ENCODE results near the gene RTL10. TPM values are rescaled to one million over a fixed set of nuclear protein-coding genes. Genes with fewer than 3 reads are reported as not detected.

RTL10 gene
- polyA plus RNA-seq, 2 of the 4 experiments (the other 2 are of a cell fraction): 4.4 to 5.1 TPM

- ATAC-seq (no peak), DNase-seq (ENCODE audit: low read depth in 1 of 2, low spot score in 1 of 2) (no peak), FAIRE-seq (no peak)
- ChIA-PET CTCF (interaction anchor here (1.1 to 3.6 kb wide), 3 partner anchors 10 to 145 kb away, joined by 4 to 15 read pairs (median 5); no protein-coding TSS in a partner anchor), POLR2A (no interaction called here)
- no peak overlapping the region for H3K4me3 ChIP-seq
- TF ChIP-seq HOXB13 (CRISPR knock-in tag; IDR thresholded peaks at IDR 0.05; ENCODE audit: low read depth) (no peak), USF2 (IDR thresholded peaks at IDR 0.05) (no peak), CBX8 (IDR thresholded peaks at IDR 0.05) (no peak), ZSCAN20 (CRISPR knock-in tag; IDR thresholded peaks at IDR 0.05) (no peak), E2F6 (IDR thresholded peaks at IDR 0.05; ENCODE audit: borderline replicate concordance, low read depth) (no peak), MAZ (IDR thresholded peaks at IDR 0.05; ENCODE audit: borderline replicate concordance, low read depth, low read length) (no peak), RFX5 (IDR thresholded peaks at IDR 0.05) (no peak), CHD4 (IDR thresholded peaks at IDR 0.05; ENCODE audit: borderline replicate concordance) (no peak), SREBF2 (IDR thresholded peaks at IDR 0.05) (no peak)
- no peak overlapping the region for H3K4me2 ChIP-seq
- H3K4me1 ChIP-seq: peaks cover 51% of the 10 kb centered on the region
- H3K9me3 ChIP-seq: no peaks in the 10 kb centered on the region
- H3K27ac ChIP-seq: peak overlapping the region in 1 of 2 experiments; percentile 92; a peak in 3 of 6 replicates
- 100% methylated on average over 1 of the region's 12 CpGs for WGBS (ENCODE audit: missing lambda C conversion rate)
Observed at GRCh38 chr22:19875061-19875530, 20.4 kb upstream of the RTL10 start.

- TF ChIP-seq MAZ (IDR thresholded peaks at IDR 0.05; ENCODE audit: borderline replicate concordance, low read depth, low read length) (no peak), FOSB (CRISPR knock-in tag; IDR thresholded peaks at IDR 0.05) (no peak), CHD2 (IDR thresholded peaks at IDR 0.05; ENCODE audit: low read length, partially characterized antibody) (no peak), NPAS2 (CRISPR knock-in tag; IDR thresholded peaks at IDR 0.05; ENCODE audit: borderline replicate concordance) (no peak), ZNF302 (CRISPR knock-in tag; IDR thresholded peaks at IDR 0.05) (no peak), HOXA7 (CRISPR knock-in tag; IDR thresholded peaks at IDR 0.05) (no peak), RAD21 (conservative IDR thresholded peaks at IDR 0.05 in 1 of 2, IDR thresholded peaks at IDR 0.05 in 1 of 2) (no peak), ZSCAN20 (CRISPR knock-in tag; IDR thresholded peaks at IDR 0.05) (no peak), E2F6 (IDR thresholded peaks at IDR 0.05; ENCODE audit: borderline replicate concordance, low read depth) (no peak), RARB (CRISPR knock-in tag; IDR thresholded peaks at IDR 0.05) (no peak), HES2 (IDR thresholded peaks at IDR 0.05) (no peak), ESRRA (IDR thresholded peaks at IDR 0.05; ENCODE audit: borderline replicate concordance, low read length) (no peak), EP300 (IDR thresholded peaks at IDR 0.05) (no peak), MAFK (IDR thresholded peaks at IDR 0.05; ENCODE audit: partially characterized antibody) (no peak), ZFP36 (IDR thresholded peaks at IDR 0.05; ENCODE audit: borderline replicate concordance, partially characterized antibody) (no peak), CHD4 (IDR thresholded peaks at IDR 0.05; ENCODE audit: borderline replicate concordance) (no peak)
- Histone ChIP-seq H3K4me3 (no peak overlapping the region), H3K27ac (peak overlapping the region in 1 of 2 experiments; percentile 92; a peak in 3 of 6 replicates), H3K4me1 (peaks cover 44% of the 10 kb centered on the region), H3K4me2 (no peak overlapping the region), H3K9me3 (no peaks in the 10 kb centered on the region)
- POLR2A ChIA-PET: no interaction called here
- FAIRE-seq (no peak), DNase-seq (ENCODE audit: low read depth in 1 of 2, low spot score in 1 of 2) (no peak), ATAC-seq (no peak)
- 85% methylated on average over 10 of the region's 27 CpGs for WGBS (ENCODE audit: missing lambda C conversion rate)
- CTCF ChIA-PET: interaction anchor here (1.1 to 3.6 kb wide), 3 partner anchors 10 to 144 kb away, joined by 4 to 15 read pairs (median 5); no protein-coding TSS in a partner anchor
Observed at GRCh38 chr22:19874307-19875060, 19.8 kb upstream of the RTL10 start.
